AG04450 (cell line): ENCODE data around the gene CREG1. TPM values are rescaled to one million over a fixed set of nuclear protein-coding genes. Genes with fewer than 3 reads are reported as not detected.
"Not testable (repeated sequence)": the region's sequence is repeated elsewhere in the genome, so short reads cannot be mapped to it uniquely, and the experiment has no call there.

Experiments used
- CTCF ChIA-PET: fragments of 300-600, 350-600 bp; formaldehyde crosslinking; extraction: SDS; loops from one replicate; lab custom pipeline; 2022; ENCODE audit warnings: antibody characterized with exemption, inconsistent platforms; lab: Charles Lee
- POLR2A ChIA-PET: fragments of 350-600 bp; formaldehyde crosslinking; extraction: SDS; loops from one replicate; lab custom pipeline; 2021; ENCODE audit warnings: antibody characterized with exemption, inconsistent platforms; lab: Yijun Ruan, JAX
- DNase-seq: peaks from one replicate; pipeline ENCODE4 v3.0.0-alpha.2; 2011; ENCODE audit warnings: low read depth, low spot score
- H3K27ac ChIP-seq: one replicate; pipeline ENCODE4 v1.5.1; 2012; ENCODE audit warnings: low read depth, low read length, control low read depth
- H3K27me3 ChIP-seq: one replicate; pipeline ENCODE4 v1.6.0; 2012; ENCODE audit warnings: low read length; ENCODE audit not compliant: control insufficient read depth, insufficient read depth
- H3K4me3 ChIP-seq: 2 replicates; pipeline ENCODE4 v1.5.1; 2011; ENCODE audit warnings: mild to moderate bottlenecking, low read depth, low read length, control low read depth
- H3K9me3 ChIP-seq: 2 replicates; pipeline ENCODE4 v1.5.1; 2012; ENCODE audit warnings: low read length; ENCODE audit not compliant: control insufficient read depth, insufficient read depth
- polyA plus RNA-seq: library from polyadenylated mRNA; depleted of rRNA; stranded (reverse); fragments of >200 nt; gene quantifications from 2 replicates; pipeline ENCODE4 v1.2.3, GENCODE V29; 2011
- TF ChIP-seq, protein P1 (sequence below): IDR thresholded peaks from 2 replicates; pipeline ENCODE4 v1.5.1; 2011; ENCODE audit warnings: low read depth, low read length, control low read depth, inconsistent platforms

The CREG1 gene
- polyA plus RNA-seq, 1 experiment = 31.2 TPM

DNA sequence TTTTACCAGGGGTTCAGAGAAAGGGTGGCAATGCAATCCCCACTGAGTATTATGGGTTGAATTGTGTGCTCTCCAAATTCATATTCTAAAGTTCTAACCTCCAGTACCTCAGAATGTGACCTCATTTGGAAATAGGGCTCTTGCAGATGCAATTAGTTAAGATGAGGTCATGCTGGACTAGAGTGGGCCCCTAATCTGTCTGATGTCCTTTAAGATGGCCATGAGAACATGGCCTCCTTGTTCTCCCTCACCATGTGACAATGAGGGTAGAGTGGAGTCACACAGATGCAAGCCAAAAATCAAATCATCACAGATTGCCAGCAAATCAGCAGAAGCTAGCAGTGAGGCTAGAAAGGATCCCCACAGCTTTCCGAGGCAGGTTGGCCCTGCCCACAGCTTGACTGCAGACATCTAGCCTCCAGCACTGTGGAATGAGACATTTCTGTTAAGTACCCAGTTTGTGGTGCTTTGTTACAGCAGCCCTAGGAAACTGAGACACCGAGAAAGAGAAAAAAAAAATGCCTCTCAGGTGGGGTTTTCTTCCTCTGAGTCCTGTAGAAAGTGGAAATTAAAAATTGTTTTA, 25.5 kb upstream of the CREG1 start:
- TF ChIP-seq, protein P1, sequence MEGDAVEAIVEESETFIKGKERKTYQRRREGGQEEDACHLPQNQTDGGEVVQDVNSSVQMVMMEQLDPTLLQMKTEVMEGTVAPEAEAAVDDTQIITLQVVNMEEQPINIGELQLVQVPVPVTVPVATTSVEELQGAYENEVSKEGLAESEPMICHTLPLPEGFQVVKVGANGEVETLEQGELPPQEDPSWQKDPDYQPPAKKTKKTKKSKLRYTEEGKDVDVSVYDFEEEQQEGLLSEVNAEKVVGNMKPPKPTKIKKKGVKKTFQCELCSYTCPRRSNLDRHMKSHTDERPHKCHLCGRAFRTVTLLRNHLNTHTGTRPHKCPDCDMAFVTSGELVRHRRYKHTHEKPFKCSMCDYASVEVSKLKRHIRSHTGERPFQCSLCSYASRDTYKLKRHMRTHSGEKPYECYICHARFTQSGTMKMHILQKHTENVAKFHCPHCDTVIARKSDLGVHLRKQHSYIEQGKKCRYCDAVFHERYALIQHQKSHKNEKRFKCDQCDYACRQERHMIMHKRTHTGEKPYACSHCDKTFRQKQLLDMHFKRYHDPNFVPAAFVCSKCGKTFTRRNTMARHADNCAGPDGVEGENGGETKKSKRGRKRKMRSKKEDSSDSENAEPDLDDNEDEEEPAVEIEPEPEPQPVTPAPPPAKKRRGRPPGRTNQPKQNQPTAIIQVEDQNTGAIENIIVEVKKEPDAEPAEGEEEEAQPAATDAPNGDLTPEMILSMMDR = no peak
- DNase-seq = no peak
- peaks cover 3% of the 10 kb centered on the region for H3K27me3 ChIP-seq
- ChIA-PET CTCF (interaction anchor here (2.0 kb wide), 1 partner anchor 38 kb away, joined by 5 read pairs; no protein-coding TSS in a partner anchor), POLR2A (no interaction called here)
- H3K27ac ChIP-seq = no peak overlapping the region
- H3K4me3 ChIP-seq = no peak overlapping the region
- H3K9me3 ChIP-seq = no peaks in the 10 kb centered on the region

DNA sequence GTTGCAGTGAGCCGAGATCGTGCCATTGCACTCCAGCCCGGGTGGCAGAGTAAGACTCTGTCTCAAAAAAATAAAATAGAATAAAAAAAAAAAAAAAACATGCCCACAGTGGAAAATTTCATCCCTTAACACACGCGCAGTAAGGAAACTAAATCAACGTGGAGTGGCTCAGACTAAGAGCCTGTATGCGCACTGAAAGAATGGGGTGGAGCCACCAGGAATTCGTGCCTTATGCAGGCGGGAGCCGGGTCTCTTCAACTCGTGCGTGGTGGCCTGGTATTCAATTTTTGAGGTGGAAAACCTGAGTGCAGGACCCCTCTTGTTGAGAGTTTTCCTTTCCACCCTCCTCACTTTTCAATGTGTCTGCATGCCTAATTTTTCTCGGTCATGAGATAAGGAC, 22.1 kb upstream of the CREG1 start:
- H3K27me3 ChIP-seq = peaks cover 3% of the 10 kb centered on the region
- POLR2A ChIA-PET = no interaction called here
- no peak overlapping the region for H3K27ac ChIP-seq
- CTCF ChIA-PET = no interaction called here
- TF ChIP-seq, protein P1 = no peak
- no peak overlapping the region for H3K4me3 ChIP-seq
- DNase-seq = no peak
- no peaks in the 10 kb centered on the region for H3K9me3 ChIP-seq

DNA sequence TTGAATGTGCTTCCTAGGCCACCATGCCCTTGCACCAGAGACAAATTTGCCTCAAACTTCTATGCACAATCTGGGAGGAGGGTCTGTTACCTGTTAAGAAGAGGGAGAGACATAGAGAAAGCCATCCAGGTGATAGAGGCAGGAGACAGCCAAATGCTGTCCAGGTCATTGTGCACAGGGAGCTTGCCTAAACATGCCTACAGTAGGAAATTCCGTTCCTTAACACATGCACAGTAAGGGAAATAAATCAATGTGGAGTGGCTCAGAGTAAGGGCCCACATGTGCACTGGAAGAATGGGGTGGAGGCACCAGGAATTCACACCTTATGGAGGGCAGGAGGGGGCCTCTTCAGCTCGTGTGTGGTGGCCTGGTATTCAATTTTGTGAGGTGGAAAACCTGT, 19.5 kb upstream of the CREG1 start:
- Histone ChIP-seq H3K4me3 (no peak overlapping the region), H3K27ac (no peak overlapping the region), H3K27me3 (no peaks in the 10 kb centered on the region), H3K9me3 (no peaks in the 10 kb centered on the region)
- POLR2A ChIA-PET = no interaction called here
- TF ChIP-seq, protein P1 = no peak
- DNase-seq = no peak
- CTCF ChIA-PET = interaction anchor here (1.1 to 1.2 kb wide), 2 partner anchors 33 to 514 kb away, joined by 4 read pairs; no protein-coding TSS in a partner anchor

DNA sequence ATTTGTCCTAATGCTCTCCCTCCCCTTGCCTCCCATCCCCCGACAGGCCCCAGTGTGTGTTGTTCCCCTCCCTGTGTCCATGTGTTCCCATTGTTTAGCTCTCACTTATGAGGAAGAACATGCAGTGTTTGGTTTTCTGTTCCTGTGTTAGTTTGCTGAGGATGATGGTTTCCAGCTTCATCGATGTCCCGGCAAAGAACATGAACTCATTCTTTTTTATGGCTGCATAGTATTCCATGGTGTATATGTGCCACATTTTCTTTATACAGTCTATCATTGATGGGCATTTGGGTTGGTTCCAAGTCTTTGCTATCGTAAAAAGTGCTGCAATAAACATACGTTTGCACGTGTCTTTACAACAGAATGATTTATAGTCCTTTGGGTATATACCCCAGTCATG, 17.1 kb upstream of the CREG1 start:
- POLR2A ChIA-PET, H3K4me3 ChIP-seq, DNase-seq, H3K27ac ChIP-seq, H3K27me3 ChIP-seq, H3K9me3 ChIP-seq: not testable (repeated sequence)
- CTCF ChIA-PET = interaction anchor here (0.7 kb wide), 1 partner anchor 13 kb away, joined by 6 read pairs; no protein-coding TSS in a partner anchor

DNA sequence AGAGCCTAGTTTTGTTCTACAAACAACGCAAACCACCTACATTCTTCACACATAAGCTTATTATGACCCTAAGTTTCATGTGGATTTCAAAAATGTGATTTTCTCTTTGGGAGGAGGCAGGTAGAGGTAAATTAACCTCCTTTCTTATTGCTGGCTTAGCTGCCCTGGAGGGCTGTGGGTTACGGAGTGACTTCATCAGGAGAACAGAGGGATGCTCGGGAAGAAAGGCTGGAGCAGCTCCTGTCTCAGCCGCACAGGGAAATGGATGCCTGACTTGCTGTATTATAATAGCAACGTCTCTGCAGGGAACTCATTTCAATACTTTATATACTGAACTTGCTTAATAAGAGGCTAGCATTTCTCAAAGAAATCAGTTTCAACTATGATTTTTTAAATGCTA, 14.1 kb upstream of the CREG1 start:
- Histone ChIP-seq H3K27me3 (no peaks in the 10 kb centered on the region), H3K9me3 (no peaks in the 10 kb centered on the region), H3K4me3 (no peak overlapping the region), H3K27ac (no peak overlapping the region)
- ChIA-PET POLR2A (no interaction called here), CTCF (interaction anchor here (1.0 kb wide), 1 partner anchor 137 kb away, joined by 3 read pairs; no protein-coding TSS in a partner anchor)
- TF ChIP-seq, protein P1 = no peak
- no peak for DNase-seq
